Vagina (tissue), 2 donors: ENCODE results near the gene SMAD5. TPM values are rescaled to one million over a fixed set of nuclear protein-coding genes. Genes with fewer than 3 reads are reported as not detected.

Experiments used
- DNase-seq, 2 donors: peaks; one replicate each; pipeline ENCODE4 v3.0.0-alpha.2; 2017; ENCODE audit errors: extremely low spot score in 2 of 2
- H3K27ac ChIP-seq: fragments of 200-600 bp; sonication (generic); one replicate; pipeline ENCODE4 v1.5.1; 2019
- H3K27me3 ChIP-seq: fragments of 200-600 bp; sonication (generic); one replicate; pipeline ENCODE4 v1.5.1; 2019
- H3K36me3 ChIP-seq, 2 donors: fragments of 200-600 bp; sonication (generic); one replicate each; pipeline ENCODE4 v1.5.1; 2017 to 2019
- H3K4me1 ChIP-seq: fragments of 200-600 bp; sonication (generic); one replicate; pipeline ENCODE4 v1.5.1; 2019
- H3K4me3 ChIP-seq, 2 donors: fragments of 200-600 bp; sonication (generic); 1 replicate in 1 of 2; 2 replicates in 1 of 2; pipeline ENCODE4 v1.5.1; 2016 to 2019
- H3K9me3 ChIP-seq: fragments of 200-600 bp; sonication (generic); one replicate; pipeline ENCODE4 v1.5.1; 2019
- CTCF ChIP-seq, 3 experiments: fragments of 450-650 bp in 2 of 3; fragments of 200-600 bp in 1 of 3; sonication (generic) in 1 of 3; IDR thresholded peaks; one replicate each; pipeline ENCODE4 v1.5.1; 2017 to 2019; ENCODE audit warnings: antibody characterized with exemption in 3 of 3, mild to moderate bottlenecking in 2 of 3, moderate library complexity in 2 of 3
- POLR2A ChIP-seq, 2 donors: fragments of 450-650 bp; IDR thresholded peaks; one replicate each; pipeline ENCODE4 v1.6.1; 2017; ENCODE audit warnings: antibody characterized with exemption in 2 of 2, mild to moderate bottlenecking in 2 of 2, moderate library complexity in 2 of 2
- POLR2AphosphoS5 ChIP-seq, 2 donors: sonication (generic); formaldehyde crosslinking; IDR thresholded peaks; one replicate each; pipeline ENCODE4 v1.9.0; 2017; ENCODE audit warnings: antibody characterized with exemption in 2 of 2, mild to moderate bottlenecking in 2 of 2, low read depth in 1 of 2; ENCODE audit not compliant: insufficient read depth in 1 of 2
- intact Hi-C: fragments of 100-400 bp; cut with DNase I; formaldehyde crosslinking; loops from one replicate; pipeline ENCODE4 v1.15.1; 2023
- total RNA-seq: library from RNA; depleted of rRNA; stranded (reverse); fragments of >200 nt; gene quantifications from one replicate; pipeline ENCODE4 v1.2.3, GENCODE V29; 2016

The SMAD5 gene
- total RNA-seq, 1 donor from 2014 or later: 40.0 TPM

- H3K4me3 ChIP-seq: no peak overlapping the region
- no peak overlapping the region for H3K27ac ChIP-seq
- intact Hi-C loops: no loop called here
- no peak for DNase-seq
- H3K36me3 ChIP-seq: no peaks in the 10 kb centered on the region
- H3K27me3 ChIP-seq: no peaks in the 10 kb centered on the region
- TF ChIP-seq POLR2A (IDR thresholded peaks at IDR 0.05) (no peak), POLR2AphosphoS5 (IDR thresholded peaks at IDR 0.05; ENCODE audit: insufficient read depth in 1 of 2, low read depth in 1 of 2) (no peak), CTCF (IDR thresholded peaks at IDR 0.05) (no peak)
- no peaks in the 10 kb centered on the region for H3K4me1 ChIP-seq
- no peaks in the 10 kb centered on the region for H3K9me3 ChIP-seq
These were observed 30.8 kb upstream of the SMAD5 start for GRCh38 chr5:136101884-136102283.

- no peaks in the 10 kb centered on the region for H3K4me1 ChIP-seq
- intact Hi-C loops: no loop called here
- H3K9me3 ChIP-seq: no peaks in the 10 kb centered on the region
- H3K4me3 ChIP-seq: no peak overlapping the region
- H3K36me3 ChIP-seq: no peaks in the 10 kb centered on the region
- no peak overlapping the region for H3K27ac ChIP-seq
- TF ChIP-seq CTCF (IDR thresholded peaks at IDR 0.05) (no peak), POLR2A (IDR thresholded peaks at IDR 0.05) (no peak), POLR2AphosphoS5 (IDR thresholded peaks at IDR 0.05; ENCODE audit: insufficient read depth in 1 of 2, low read depth in 1 of 2) (no peak)
- H3K27me3 ChIP-seq: no peaks in the 10 kb centered on the region
- DNase-seq: no peak
These were observed 29.5 kb upstream of the SMAD5 start for GRCh38 chr5:136103118-136103517.

- no peaks in the 10 kb centered on the region for H3K4me1 ChIP-seq
- H3K27ac ChIP-seq: no peak overlapping the region
- H3K36me3 ChIP-seq: no peaks in the 10 kb centered on the region
- no peaks in the 10 kb centered on the region for H3K27me3 ChIP-seq
- TF ChIP-seq POLR2AphosphoS5 (IDR thresholded peaks at IDR 0.05; ENCODE audit: insufficient read depth in 1 of 2, low read depth in 1 of 2): no peak
- no peak for TF ChIP-seq POLR2A (IDR thresholded peaks at IDR 0.05)
- no peaks in the 10 kb centered on the region for H3K9me3 ChIP-seq
- peak in 1 of 2 donors; percentile 37 for DNase-seq
- intact Hi-C loops: no loop called here
- H3K4me3 ChIP-seq: no peak overlapping the region
These were observed 28.2 kb upstream of the SMAD5 start for GRCh38 chr5:136104306-136104965.

- TF ChIP-seq CTCF (IDR thresholded peaks at IDR 0.05) (no peak), POLR2AphosphoS5 (IDR thresholded peaks at IDR 0.05; ENCODE audit: insufficient read depth in 1 of 2, low read depth in 1 of 2) (no peak), POLR2A (IDR thresholded peaks at IDR 0.05) (no peak)
- DNase-seq: peak in 1 of 2 donors; percentile 22
- intact Hi-C loops: no loop called here
- Histone ChIP-seq H3K4me3 (no peak overlapping the region), H3K27me3 (no peaks in the 10 kb centered on the region), H3K27ac (no peak overlapping the region), H3K4me1 (no peaks in the 10 kb centered on the region), H3K9me3 (no peaks in the 10 kb centered on the region), H3K36me3 (no peaks in the 10 kb centered on the region)
These were observed 26.2 kb upstream of the SMAD5 start for GRCh38 chr5:136106351-136107031.

DNA sequence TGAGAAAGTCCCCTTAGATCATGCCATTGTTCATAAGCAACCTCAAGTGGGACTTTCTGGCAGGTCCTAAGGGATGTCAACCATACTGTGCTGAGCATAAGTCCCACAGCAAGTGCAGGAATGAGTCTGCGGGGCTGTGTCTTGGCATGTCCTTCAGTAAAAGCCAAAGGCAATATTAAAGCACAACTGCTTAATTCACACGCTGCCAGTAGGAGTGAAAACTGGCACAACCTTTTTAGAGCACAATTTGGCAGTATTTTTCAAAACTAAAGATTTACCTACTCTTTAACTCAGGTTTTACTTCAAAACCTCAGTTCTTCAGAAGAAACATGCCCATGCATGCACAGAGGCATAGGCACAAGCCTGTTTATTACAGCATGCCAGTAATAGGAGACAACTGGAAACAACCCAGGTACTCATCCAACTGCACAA is 24.4 kb upstream of the SMAD5 start:
- intact Hi-C loops: no loop called here
- H3K4me3 ChIP-seq: no peak overlapping the region
- no peak overlapping the region for H3K27ac ChIP-seq
- H3K36me3 ChIP-seq: no peaks in the 10 kb centered on the region
- no peaks in the 10 kb centered on the region for H3K4me1 ChIP-seq
- H3K9me3 ChIP-seq: no peaks in the 10 kb centered on the region
- DNase-seq: peak; percentile 6 to 79
- TF ChIP-seq CTCF (IDR thresholded peaks at IDR 0.05) (no peak), POLR2AphosphoS5 (IDR thresholded peaks at IDR 0.05; ENCODE audit: insufficient read depth in 1 of 2, low read depth in 1 of 2) (no peak), POLR2A (IDR thresholded peaks at IDR 0.05) (no peak)
- no peaks in the 10 kb centered on the region for H3K27me3 ChIP-seq
